WI38 (cell line): Measurements from ENCODE around the gene MAGIX.
"Not testable (repeated sequence)": the region's sequence is repeated elsewhere in the genome, so short reads cannot be mapped to it uniquely, and the experiment has no call there.

Experiments used
- H3K4me3 ChIP-seq: 2 replicates; pipeline ENCODE4 v1.5.1; 2011; ENCODE audit warnings: low read depth, mild to moderate bottlenecking, control low read depth, low read length
- CTCF ChIP-seq: IDR thresholded peaks from 2 replicates; pipeline ENCODE4 v1.5.1; 2012; ENCODE audit warnings: low read depth, mild to moderate bottlenecking, control low read depth, low read length

Gene MAGIX

GRCh38 chrX:49133759-49134158 is 28.8 kb upstream of the MAGIX start:
- H3K4me3 ChIP-seq: no peak overlapping the region
- TF ChIP-seq CTCF: no peak

GRCh38 chrX:49137492-49137891 is 25.1 kb upstream of the MAGIX start:
- no peak for TF ChIP-seq CTCF

GRCh38 chrX:49139713-49140112 is 22.8 kb upstream of the MAGIX start:
- no peak for TF ChIP-seq CTCF
- H3K4me3 ChIP-seq: no peak overlapping the region

More at GRCh38 chrX:49137492-49137891, 25.1 kb upstream of the MAGIX start:
- no peak overlapping the region for H3K4me3 ChIP-seq

- not testable (repeated sequence) for H3K4me3 ChIP-seq
Measured at GRCh38 chrX:49142264-49142663, 20.3 kb upstream of the MAGIX start.

GRCh38 chrX:49143154-49143553 is 19.4 kb upstream of the MAGIX start:
- H3K4me3 ChIP-seq: not testable (repeated sequence)

GRCh38 chrX:49147282-49147681 is 15.3 kb upstream of the MAGIX start:
- H3K4me3 ChIP-seq: no peak overlapping the region
- TF ChIP-seq CTCF: no peak

- TF ChIP-seq CTCF: no peak
- H3K4me3 ChIP-seq: no peak overlapping the region
Measured at GRCh38 chrX:49147936-49148335, 14.6 kb upstream of the MAGIX start.

- not testable (repeated sequence) for H3K4me3 ChIP-seq
Measured at GRCh38 chrX:49148390-49149100, 14.0 kb upstream of the MAGIX start.

GRCh38 chrX:49149291-49149690 is 13.3 kb upstream of the MAGIX start:
- H3K4me3 ChIP-seq: not testable (repeated sequence)
